ENCODE data around the gene PHTF1. TPM values are rescaled to one million over a fixed set of nuclear protein-coding genes. Genes with fewer than 3 reads are reported as not detected.

Gene PHTF1
- total and polyA plus RNA-seq, 4 donors, result 2.8 to 26.3 (median 11.8) TPM

- ATAC-seq (ENCODE audit: low FRiP score) (no peak), DNase-seq (no peak)
- Histone ChIP-seq H3K27me3 (ENCODE audit: control insufficient read depth in 1 of 2, insufficient read depth in 2 of 2, low read length in 1 of 2) (no peaks in the 10 kb centered on the region), H3K4me1 (ENCODE audit: control insufficient read depth in 1 of 2, insufficient read depth in 2 of 2, low read length in 2 of 2) (no peaks in the 10 kb centered on the region), H3K36me3 (ENCODE audit: control insufficient read depth in 1 of 2, insufficient read depth in 2 of 2, low read length in 1 of 2) (peaks cover 2 to 5% of the 10 kb centered on the region in 2 donors), H3K9me3 (ENCODE audit: control insufficient read depth, low read length) (no peaks in the 10 kb centered on the region), H3K4me3 (ENCODE audit: low read length in 2 of 2) (no peak overlapping the region), H3K27ac (ENCODE audit: low read depth in 1 of 2, low read length in 2 of 2) (no peak overlapping the region)
- 82 to 88% methylated on average over 3 of the region's 3 CpGs for WGBS, 2 donors
- intact Hi-C loops (cut with DNase I), result no loop called here
These were observed 101.7 kb downstream of the PHTF1 start for GRCh38 chr1:113657556-113658063.

- intact Hi-C loops (cut with DNase I), result no loop called here
- H3K27me3 ChIP-seq (ENCODE audit: control insufficient read depth in 1 of 2, insufficient read depth in 2 of 2, low read length in 1 of 2), result no peaks in the 10 kb centered on the region
- peaks cover 2 to 5% of the 10 kb centered on the region in 2 donors for H3K36me3 ChIP-seq (ENCODE audit: control insufficient read depth in 1 of 2, insufficient read depth in 2 of 2, low read length in 1 of 2)
- no peaks in the 10 kb centered on the region for H3K9me3 ChIP-seq (ENCODE audit: control insufficient read depth, low read length)
- H3K27ac ChIP-seq (ENCODE audit: low read depth in 1 of 2, low read length in 2 of 2), result no peak overlapping the region
- no peak overlapping the region for H3K4me3 ChIP-seq (ENCODE audit: low read length in 2 of 2)
- no peak for DNase-seq
- H3K4me1 ChIP-seq (ENCODE audit: control insufficient read depth in 1 of 2, insufficient read depth in 2 of 2, low read length in 2 of 2), result no peaks in the 10 kb centered on the region
- 63 to 66% methylated on average over 3 of the region's 3 CpGs for WGBS, 2 donors
- ATAC-seq (ENCODE audit: low FRiP score), result no peak
These were observed 102.2 kb downstream of the PHTF1 start for GRCh38 chr1:113657126-113657525.

GRCh38 chr1:113654883-113655282 lies 104.4 kb downstream of the PHTF1 start:
- Histone ChIP-seq H3K27me3 (ENCODE audit: control insufficient read depth in 1 of 2, insufficient read depth in 2 of 2, low read length in 1 of 2) (no peaks in the 10 kb centered on the region), H3K36me3 (ENCODE audit: control insufficient read depth in 1 of 2, insufficient read depth in 2 of 2, low read length in 1 of 2) (peaks cover 2 to 5% of the 10 kb centered on the region in 2 donors), H3K4me3 (ENCODE audit: low read length in 2 of 2) (no peak overlapping the region), H3K4me1 (ENCODE audit: control insufficient read depth in 1 of 2, insufficient read depth in 2 of 2, low read length in 2 of 2) (no peaks in the 10 kb centered on the region), H3K27ac (ENCODE audit: low read depth in 1 of 2, low read length in 2 of 2) (no peak overlapping the region), H3K9me3 (ENCODE audit: control insufficient read depth, low read length) (no peaks in the 10 kb centered on the region)
- WGBS, 2 donors, result 93 to 97% methylated on average over 2 of the region's 2 CpGs
- ATAC-seq (ENCODE audit: low FRiP score) (no peak), DNase-seq (no peak)
- intact Hi-C loops (cut with DNase I), result no loop called here

GRCh38 chr1:113653741-113654140 lies 105.5 kb downstream of the PHTF1 start:
- Histone ChIP-seq H3K4me1 (ENCODE audit: control insufficient read depth in 1 of 2, insufficient read depth in 2 of 2, low read length in 2 of 2) (no peaks in the 10 kb centered on the region), H3K27me3 (ENCODE audit: control insufficient read depth in 1 of 2, insufficient read depth in 2 of 2, low read length in 1 of 2) (no peaks in the 10 kb centered on the region), H3K4me3 (ENCODE audit: low read length in 2 of 2) (no peak overlapping the region), H3K36me3 (ENCODE audit: control insufficient read depth in 1 of 2, insufficient read depth in 2 of 2, low read length in 1 of 2) (peaks cover 2 to 5% of the 10 kb centered on the region in 2 donors), H3K9me3 (ENCODE audit: control insufficient read depth, low read length) (no peaks in the 10 kb centered on the region), H3K27ac (ENCODE audit: low read depth in 1 of 2, low read length in 2 of 2) (no peak overlapping the region)
- intact Hi-C loops (cut with DNase I), result no loop called here
- DNase-seq (no peak), ATAC-seq (ENCODE audit: low FRiP score) (no peak)
- 93% methylated on average over 5 of the region's 5 CpGs for WGBS, 2 donors

GRCh38 chr1:113652771-113653170 lies 106.5 kb downstream of the PHTF1 start:
- Histone ChIP-seq H3K36me3 (ENCODE audit: control insufficient read depth in 1 of 2, insufficient read depth in 2 of 2, low read length in 1 of 2) (peaks cover 2 to 5% of the 10 kb centered on the region in 2 donors), H3K4me1 (ENCODE audit: control insufficient read depth in 1 of 2, insufficient read depth in 2 of 2, low read length in 2 of 2) (no peaks in the 10 kb centered on the region), H3K27me3 (ENCODE audit: control insufficient read depth in 1 of 2, insufficient read depth in 2 of 2, low read length in 1 of 2) (no peaks in the 10 kb centered on the region), H3K9me3 (ENCODE audit: control insufficient read depth, low read length) (no peaks in the 10 kb centered on the region), H3K4me3 (ENCODE audit: low read length in 2 of 2) (no peak overlapping the region), H3K27ac (ENCODE audit: low read depth in 1 of 2, low read length in 2 of 2) (no peak overlapping the region)
- ATAC-seq (ENCODE audit: low FRiP score) (no peak), DNase-seq (no peak)
- intact Hi-C loops (cut with DNase I), result no loop called here

- DNase-seq (no peak), ATAC-seq (ENCODE audit: low FRiP score) (no peak)
- Histone ChIP-seq H3K4me3 (ENCODE audit: low read length in 2 of 2) (no peak overlapping the region), H3K9me3 (ENCODE audit: control insufficient read depth, low read length) (no peaks in the 10 kb centered on the region), H3K4me1 (ENCODE audit: control insufficient read depth in 1 of 2, insufficient read depth in 2 of 2, low read length in 2 of 2) (no peaks in the 10 kb centered on the region), H3K27me3 (ENCODE audit: control insufficient read depth in 1 of 2, insufficient read depth in 2 of 2, low read length in 1 of 2) (no peaks in the 10 kb centered on the region), H3K36me3 (ENCODE audit: control insufficient read depth in 1 of 2, insufficient read depth in 2 of 2, low read length in 1 of 2) (peaks cover 0 to 4% of the 10 kb centered on the region in 2 donors), H3K27ac (ENCODE audit: low read depth in 1 of 2, low read length in 2 of 2) (no peak overlapping the region)
- intact Hi-C loops (cut with DNase I), result no loop called here
These were observed 110.8 kb downstream of the PHTF1 start for GRCh38 chr1:113648478-113648877.

GRCh38 chr1:113647164-113647563 lies 112.1 kb downstream of the PHTF1 start:
- ATAC-seq (ENCODE audit: low FRiP score), result no peak
- 98 to 100% methylated on average over 1 of the region's 1 CpG for WGBS, 2 donors
- Histone ChIP-seq H3K27ac (ENCODE audit: low read depth in 1 of 2, low read length in 2 of 2) (no peak overlapping the region), H3K4me3 (ENCODE audit: low read length in 2 of 2) (no peak overlapping the region), H3K36me3 (ENCODE audit: control insufficient read depth in 1 of 2, insufficient read depth in 2 of 2, low read length in 1 of 2) (peaks cover 0 to 3% of the 10 kb centered on the region in 2 donors), H3K9me3 (ENCODE audit: control insufficient read depth, low read length) (no peaks in the 10 kb centered on the region), H3K4me1 (ENCODE audit: control insufficient read depth in 1 of 2, insufficient read depth in 2 of 2, low read length in 2 of 2) (no peaks in the 10 kb centered on the region), H3K27me3 (ENCODE audit: control insufficient read depth in 1 of 2, insufficient read depth in 2 of 2, low read length in 1 of 2) (no peaks in the 10 kb centered on the region)
- intact Hi-C loops (cut with DNase I), result no loop called here
- DNase-seq, result no peak

Other genes with a start within 250 kb of the PHTF1 start
- 10 to 100 TPM; 17.1 to 22.5 TPM for gene RSBN1, start 53.0 kb upstream of the PHTF1 start, total RNA-seq
- gene RSBN1, start 53.0 kb upstream of the PHTF1 start, polyA plus RNA-seq, result 1 to 10 TPM; 3.6 to 5.2 TPM
- gene PTPN22, start 112.2 kb upstream of the PHTF1 start, total RNA-seq, result 1 to 10 TPM; 4.7 to 6.7 TPM
- under 1 TPM; 0.50 to 0.59 TPM for gene PTPN22, start 112.2 kb upstream of the PHTF1 start, polyA plus RNA-seq
- gene BCL2L15, start 128.1 kb upstream of the PHTF1 start, total RNA-seq, result 1 to 10 TPM in 1 of 2 donors, under 1 TPM in 1; 0.36 to 2.2 TPM
- 10 to 100 TPM in 1 of 2 donors, under 1 TPM in 1; 0.38 to 36.1 TPM for gene BCL2L15, start 128.1 kb upstream of the PHTF1 start, polyA plus RNA-seq
- 10 to 100 TPM; 15.7 to 24.8 TPM for gene AP4B1, start 145.3 kb upstream of the PHTF1 start, total RNA-seq
- gene AP4B1, start 145.3 kb upstream of the PHTF1 start, polyA plus RNA-seq, result 10 to 100 TPM in 1 of 2 donors, 1 to 10 TPM in 1; 8.5 to 35.4 TPM
- gene DCLRE1B, start 145.8 kb upstream of the PHTF1 start, total RNA-seq, result 1 to 10 TPM; 4.2 to 6.3 TPM
- 1 to 10 TPM; 1.9 to 2.6 TPM for gene DCLRE1B, start 145.8 kb upstream of the PHTF1 start, polyA plus RNA-seq
- 10 to 100 TPM; 71.1 to 75.3 TPM for gene HIPK1, start 169.8 kb upstream of the PHTF1 start, total RNA-seq
- 10 to 100 TPM; 14.9 to 19.7 TPM for gene HIPK1, start 169.8 kb upstream of the PHTF1 start, polyA plus RNA-seq
- 10 to 100 TPM; 19.8 to 96.1 TPM for gene OLFML3, start 220.0 kb upstream of the PHTF1 start, total RNA-seq
- gene OLFML3, start 220.0 kb upstream of the PHTF1 start, polyA plus RNA-seq, result 10 to 100 TPM; 17.3 to 20.4 TPM